GM10266 (cell line): ENCODE measurements around the gene SCARF2.
"Not testable (repeated sequence)": the region's sequence is repeated elsewhere in the genome, so short reads cannot be mapped to it uniquely, and the experiment has no call there.

ENCODE experiments used
- DNase-seq: peaks from one replicate; pipeline ENCODE4 v3.0.0; 2012; ENCODE audit errors: extremely low spot score
- CTCF ChIP-seq: IDR thresholded peaks from 2 replicates; pipeline ENCODE4 v1.5.1; 2012; ENCODE audit warnings: mild to moderate bottlenecking, low read depth; ENCODE audit not compliant: control insufficient read depth, insufficient read depth; ENCODE audit errors: missing control alignments

SCARF2 gene

GRCh38 chr22:20395907-20396287, 41.7 kb downstream of the SCARF2 start:
- DNase-seq = no peak
- TF ChIP-seq CTCF = no peak

DNA sequence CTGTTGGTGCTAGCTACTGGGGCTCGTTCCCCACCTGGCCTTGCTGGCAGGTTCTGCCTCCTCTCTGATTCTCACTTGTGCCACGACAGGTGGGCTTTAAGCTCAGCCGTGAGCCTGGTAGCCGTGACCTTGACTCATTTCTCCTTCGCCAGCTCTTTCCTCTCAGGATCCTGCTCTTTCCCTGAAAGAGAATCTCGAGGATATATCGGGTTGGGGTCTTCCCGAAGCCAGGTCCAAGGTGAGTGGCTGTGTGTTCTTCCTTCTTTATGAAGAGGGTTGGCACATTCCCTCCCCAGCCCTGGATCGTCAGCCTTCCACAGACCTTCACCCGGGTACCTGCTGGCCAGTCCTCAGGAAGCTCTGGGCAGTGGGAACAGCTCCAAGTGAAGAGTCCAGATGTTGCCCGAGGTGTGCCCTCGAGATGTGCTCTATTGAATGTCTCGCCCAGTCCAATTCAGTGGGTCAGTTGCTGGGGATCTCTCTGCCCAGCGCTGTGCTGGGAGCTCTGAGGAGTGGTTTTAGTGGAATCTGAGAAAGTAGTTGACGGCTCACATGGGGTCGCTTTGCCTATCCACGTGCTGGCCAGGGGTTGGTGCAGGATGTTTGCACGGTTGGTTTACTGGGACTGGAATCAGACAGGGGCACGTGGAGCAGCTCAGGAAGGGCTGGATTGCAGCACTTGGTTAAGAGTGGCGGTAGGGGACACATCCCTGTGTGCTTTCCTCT, 42.3 kb downstream of the SCARF2 start:
- no peak for DNase-seq
- TF ChIP-seq CTCF = no peak

- TF ChIP-seq CTCF = no peak
Measured at GRCh38 chr22:20393705-20394476, 43.7 kb downstream of the SCARF2 start, which contains the start of gene ZNF74. Gene ZNF74 (plus strand): TSS chr22:20394151. CDS start chr22:20394629, 478 bp downstream.

DNA sequence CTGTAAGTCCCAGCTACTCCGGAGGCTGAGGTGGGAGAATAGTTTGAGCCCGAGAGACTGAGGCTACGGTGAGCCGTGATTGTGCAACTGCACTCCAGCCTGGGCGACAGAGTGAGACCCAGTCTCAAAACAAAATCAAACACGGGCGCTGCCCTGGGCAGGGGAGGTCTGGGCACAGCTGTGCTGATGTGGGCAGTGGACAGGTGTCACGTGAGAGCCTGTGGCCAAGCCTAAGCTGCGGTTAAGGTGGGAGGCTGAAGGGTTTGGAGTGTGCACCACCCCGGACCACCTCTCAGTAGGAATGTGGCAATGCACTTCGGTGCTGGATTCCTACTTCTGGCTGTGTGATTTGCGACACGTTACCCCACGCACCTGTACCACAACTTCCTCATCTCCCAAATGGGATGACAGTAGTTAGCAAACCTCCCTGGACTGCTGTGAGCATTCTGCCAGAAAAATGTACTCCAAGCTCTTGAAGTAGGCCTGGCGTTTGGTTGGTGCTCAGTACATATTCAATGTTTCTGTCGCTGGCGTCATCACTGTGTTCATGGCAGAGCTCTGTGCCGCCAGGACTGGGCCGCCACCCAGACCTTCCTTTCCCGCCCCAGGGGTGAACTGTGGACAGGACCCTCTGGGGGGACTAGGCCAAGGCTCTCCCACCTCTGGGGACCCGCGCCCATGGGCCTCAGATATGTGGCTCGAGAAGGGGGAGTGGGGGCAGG, 44.5 kb downstream of the SCARF2 start:
- peak; percentile 12 for DNase-seq
- TF ChIP-seq CTCF = no peak

More at GRCh38 chr22:20393705-20394476, 43.7 kb downstream of the SCARF2 start, which contains the start of gene ZNF74:
- DNase-seq = peak; percentile 90

GRCh38 chr22:20392365-20392881, 45.2 kb downstream of the SCARF2 start:
- not testable (repeated sequence) for DNase-seq

DNA sequence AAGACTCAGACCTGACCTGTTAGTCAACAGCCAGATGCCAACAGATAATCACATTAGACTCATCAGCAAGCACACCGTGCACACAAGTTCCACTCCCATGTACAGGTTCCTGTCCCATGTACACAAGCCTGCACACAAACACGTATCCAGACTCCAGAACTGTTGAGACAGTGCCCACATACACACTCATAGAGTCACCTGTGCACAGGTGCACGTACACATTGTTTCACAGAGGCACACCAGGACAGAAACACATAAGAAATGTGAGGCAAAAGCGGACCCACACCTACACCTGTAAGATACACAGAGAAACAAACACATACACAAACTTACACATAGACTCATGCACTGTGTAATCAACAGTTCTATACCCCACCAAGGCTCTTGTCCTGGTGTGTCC, 46.4 kb downstream of the SCARF2 start:
- no peak for TF ChIP-seq CTCF
- no peak for DNase-seq

DNA sequence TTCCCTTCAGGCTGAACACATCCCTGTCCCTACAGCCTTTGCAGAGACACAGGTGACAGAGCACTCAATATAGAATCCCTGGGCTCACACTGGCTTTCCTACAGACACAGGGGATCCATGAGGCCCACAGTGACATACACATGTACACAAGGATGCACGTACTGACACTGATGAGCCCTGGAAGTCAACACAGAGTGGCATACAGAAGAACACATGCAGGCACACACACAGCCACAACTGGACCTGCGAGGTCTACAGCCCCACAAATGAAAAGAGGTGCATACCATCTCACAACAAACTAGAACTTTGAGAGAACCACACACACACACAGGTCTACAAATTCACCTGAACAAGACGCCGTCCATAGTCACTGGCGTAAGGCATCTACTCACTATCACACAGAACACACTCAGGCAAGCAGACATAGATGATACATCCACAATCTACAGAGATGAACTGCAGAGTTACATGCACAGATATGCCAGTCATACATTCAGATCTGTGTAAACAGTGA, 47.2 kb downstream of the SCARF2 start:
- no peak for DNase-seq
- TF ChIP-seq CTCF = no peak
